Measurements from ENCODE around the gene SLC39A11. TPM values are rescaled to one million over a fixed set of nuclear protein-coding genes. Genes with fewer than 3 reads are reported as not detected.
A peak's percentile ranks its signal among the peaks of the same experiment; 100 is the strongest.

The SLC39A11 gene
- total RNA-seq, 1 experiment from 2014 or later: 56.1 TPM

DNA sequence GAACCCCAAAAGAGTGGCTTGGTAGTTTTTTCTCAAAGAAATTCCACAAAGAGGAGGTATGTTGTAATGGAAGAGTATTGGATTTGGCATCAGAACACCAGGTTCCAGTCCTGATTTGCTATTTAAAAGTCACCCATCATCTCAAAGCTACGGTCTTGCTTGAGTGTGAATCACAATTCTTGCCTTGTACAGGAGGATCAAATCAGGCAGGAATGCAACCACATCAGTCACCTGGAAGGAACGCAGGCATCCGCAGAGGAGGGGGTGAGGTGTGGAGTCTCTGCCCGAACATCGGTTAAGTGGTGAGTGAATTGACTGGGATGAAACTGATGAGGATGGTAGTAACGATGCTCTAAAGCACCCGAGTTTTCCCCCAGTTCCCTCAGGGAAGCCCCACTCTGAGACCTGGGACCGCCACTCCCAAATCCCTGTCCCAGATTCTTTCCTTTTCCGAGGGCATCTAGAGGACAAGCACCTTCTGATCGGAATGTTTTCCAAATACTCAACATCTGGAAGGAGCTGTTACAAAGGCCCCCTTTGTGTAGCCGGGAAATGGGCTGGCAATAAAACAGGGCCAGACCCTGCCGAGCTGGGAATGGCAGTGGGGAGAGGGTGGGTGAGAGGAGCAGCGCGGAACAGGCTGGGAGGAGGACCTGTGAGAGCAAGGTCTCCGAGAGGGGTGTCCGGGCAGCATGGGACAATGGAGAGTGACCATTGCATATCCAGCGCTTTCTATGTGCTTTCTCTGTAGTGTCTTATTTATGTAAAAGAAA, 469.6 kb downstream of the SLC39A11 start:
- ATAC-seq (no peak), DNase-seq (ENCODE audit: low read depth, low spot score) (no peak)
- no peaks in the 10 kb centered on the region for H3K36me3 ChIP-seq (ENCODE audit: control insufficient read depth, insufficient read depth, low read length)
- no peak overlapping the region for H3K4me3 ChIP-seq (ENCODE audit: low read depth in 2 of 2, low read length in 2 of 2)
- TF ChIP-seq, protein P1, sequence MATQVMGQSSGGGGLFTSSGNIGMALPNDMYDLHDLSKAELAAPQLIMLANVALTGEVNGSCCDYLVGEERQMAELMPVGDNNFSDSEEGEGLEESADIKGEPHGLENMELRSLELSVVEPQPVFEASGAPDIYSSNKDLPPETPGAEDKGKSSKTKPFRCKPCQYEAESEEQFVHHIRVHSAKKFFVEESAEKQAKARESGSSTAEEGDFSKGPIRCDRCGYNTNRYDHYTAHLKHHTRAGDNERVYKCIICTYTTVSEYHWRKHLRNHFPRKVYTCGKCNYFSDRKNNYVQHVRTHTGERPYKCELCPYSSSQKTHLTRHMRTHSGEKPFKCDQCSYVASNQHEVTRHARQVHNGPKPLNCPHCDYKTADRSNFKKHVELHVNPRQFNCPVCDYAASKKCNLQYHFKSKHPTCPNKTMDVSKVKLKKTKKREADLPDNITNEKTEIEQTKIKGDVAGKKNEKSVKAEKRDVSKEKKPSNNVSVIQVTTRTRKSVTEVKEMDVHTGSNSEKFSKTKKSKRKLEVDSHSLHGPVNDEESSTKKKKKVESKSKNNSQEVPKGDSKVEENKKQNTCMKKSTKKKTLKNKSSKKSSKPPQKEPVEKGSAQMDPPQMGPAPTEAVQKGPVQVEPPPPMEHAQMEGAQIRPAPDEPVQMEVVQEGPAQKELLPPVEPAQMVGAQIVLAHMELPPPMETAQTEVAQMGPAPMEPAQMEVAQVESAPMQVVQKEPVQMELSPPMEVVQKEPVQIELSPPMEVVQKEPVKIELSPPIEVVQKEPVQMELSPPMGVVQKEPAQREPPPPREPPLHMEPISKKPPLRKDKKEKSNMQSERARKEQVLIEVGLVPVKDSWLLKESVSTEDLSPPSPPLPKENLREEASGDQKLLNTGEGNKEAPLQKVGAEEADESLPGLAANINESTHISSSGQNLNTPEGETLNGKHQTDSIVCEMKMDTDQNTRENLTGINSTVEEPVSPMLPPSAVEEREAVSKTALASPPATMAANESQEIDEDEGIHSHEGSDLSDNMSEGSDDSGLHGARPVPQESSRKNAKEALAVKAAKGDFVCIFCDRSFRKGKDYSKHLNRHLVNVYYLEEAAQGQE (IDR thresholded peaks at IDR 0.05; ENCODE audit: insufficient read depth in 1 of 2, low read depth in 2 of 2, low read length in 1 of 2): no peak
- TF ChIP-seq CTCF (IDR thresholded peaks at IDR 0.05) (no peak), TCF7L2 (IDR thresholded peaks at IDR 0.05; ENCODE audit: low read depth, low read length) (no peak), POLR2AphosphoS5 (IDR thresholded peaks at IDR 0.05; ENCODE audit: low read depth, low read length) (no peak), SIN3A (IDR thresholded peaks at IDR 0.05; ENCODE audit: borderline replicate concordance, insufficient read depth, low read depth, low read length) (no peak)
- H3K4me1 ChIP-seq (ENCODE audit: control insufficient read depth, insufficient read depth, low read length): peaks cover 11% of the 10 kb centered on the region
- intact Hi-C loops (cut with micrococcal nuclease; ENCODE audit: unreplicated experiment): no loop called here
- H3K27ac ChIP-seq (ENCODE audit: low read length): peak overlapping the region; percentile 8; the same call in 1 of the 2 replicates
- in situ Hi-C loops (cut with HindIII; ENCODE audit: low pct_unique_long_range_greater_than_20kb, low sequenced_read_pairs): no loop called here
- no peaks in the 10 kb centered on the region for H3K9me3 ChIP-seq (ENCODE audit: control insufficient read depth, insufficient read depth, low read depth, low read length)
- no TSS peak for BruUV-seq (replicated peaks)
- H3K27me3 ChIP-seq (ENCODE audit: control insufficient read depth, insufficient read depth, low read length): no peaks in the 10 kb centered on the region
- CTCF ChIA-PET: no interaction called here
- POLR2A ChIA-PET: no interaction called here

DNA sequence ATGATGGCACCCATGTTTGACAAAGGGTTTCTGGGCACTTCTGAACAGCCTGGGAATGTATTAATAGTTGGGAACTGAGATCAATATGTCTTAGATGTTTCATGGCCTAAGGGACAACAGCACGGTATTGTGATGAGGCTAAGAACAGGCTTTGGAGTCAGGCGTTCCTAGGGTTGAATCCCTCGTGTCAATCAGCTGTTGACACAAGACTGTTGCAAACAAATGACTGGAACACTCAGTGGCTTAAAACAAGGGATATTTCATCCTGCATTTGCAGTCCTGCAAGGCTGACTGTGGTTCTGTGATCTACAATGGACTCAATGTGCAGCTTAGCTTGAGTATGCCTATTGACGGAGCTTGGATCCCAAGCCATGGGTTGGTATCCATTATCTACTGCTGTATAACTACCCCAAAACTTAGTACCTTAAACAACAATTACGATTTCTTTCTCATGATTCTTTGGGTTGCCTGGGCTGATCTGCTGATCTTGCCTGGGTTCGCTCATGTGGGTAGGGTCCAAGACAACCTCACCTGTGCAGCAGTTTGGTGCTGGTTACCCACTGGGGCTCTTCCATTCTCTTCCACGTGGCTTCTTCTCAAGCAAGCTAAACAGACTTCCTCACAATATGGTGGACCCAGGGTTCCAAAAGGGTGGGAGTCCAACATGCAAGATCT, 472.4 kb downstream of the SLC39A11 start:
- no TSS peak for BruUV-seq (replicated peaks)

More for the DNA sequence above, 472.4 kb downstream of the SLC39A11 start:
- no peaks in the 10 kb centered on the region for H3K36me3 ChIP-seq (ENCODE audit: control insufficient read depth, insufficient read depth, low read length)
- DNase-seq (ENCODE audit: low read depth, low spot score) (no peak), ATAC-seq (no peak)
- H3K4me1 ChIP-seq (ENCODE audit: control insufficient read depth, insufficient read depth, low read length): peaks cover 31% of the 10 kb centered on the region
- no peak overlapping the region for H3K4me3 ChIP-seq (ENCODE audit: low read depth in 2 of 2, low read length in 2 of 2)
- no peaks in the 10 kb centered on the region for H3K27me3 ChIP-seq (ENCODE audit: control insufficient read depth, insufficient read depth, low read length)
- H3K9me3 ChIP-seq (ENCODE audit: control insufficient read depth, insufficient read depth, low read depth, low read length): no peaks in the 10 kb centered on the region
- in situ Hi-C loops (cut with HindIII; ENCODE audit: low pct_unique_long_range_greater_than_20kb, low sequenced_read_pairs) (no loop called here), intact Hi-C loops (cut with micrococcal nuclease; ENCODE audit: unreplicated experiment) (no loop called here)
- CTCF ChIA-PET: no interaction called here
- no peak for TF ChIP-seq TCF7L2 (IDR thresholded peaks at IDR 0.05; ENCODE audit: low read depth, low read length)
- TF ChIP-seq, protein P1 (IDR thresholded peaks at IDR 0.05; ENCODE audit: insufficient read depth in 1 of 2, low read depth in 2 of 2, low read length in 1 of 2): no peak
- no peak for TF ChIP-seq SIN3A (IDR thresholded peaks at IDR 0.05; ENCODE audit: borderline replicate concordance, insufficient read depth, low read depth, low read length)
- TF ChIP-seq POLR2AphosphoS5 (IDR thresholded peaks at IDR 0.05; ENCODE audit: low read depth, low read length): no peak
- TF ChIP-seq CTCF (IDR thresholded peaks at IDR 0.05): no peak
- POLR2A ChIA-PET: no interaction called here
- H3K27ac ChIP-seq (ENCODE audit: low read length): peak overlapping the region; percentile 18; the same call in 1 of the 2 replicates

Data from Panc1 (cell line).